Measurements from ENCODE around the gene HTR4. TPM values are rescaled to one million over a fixed set of nuclear protein-coding genes. Genes with fewer than 3 reads are reported as not detected.

Gene HTR4
- total RNA-seq, 2 experiments from 2014 or later = not detected

DNA sequence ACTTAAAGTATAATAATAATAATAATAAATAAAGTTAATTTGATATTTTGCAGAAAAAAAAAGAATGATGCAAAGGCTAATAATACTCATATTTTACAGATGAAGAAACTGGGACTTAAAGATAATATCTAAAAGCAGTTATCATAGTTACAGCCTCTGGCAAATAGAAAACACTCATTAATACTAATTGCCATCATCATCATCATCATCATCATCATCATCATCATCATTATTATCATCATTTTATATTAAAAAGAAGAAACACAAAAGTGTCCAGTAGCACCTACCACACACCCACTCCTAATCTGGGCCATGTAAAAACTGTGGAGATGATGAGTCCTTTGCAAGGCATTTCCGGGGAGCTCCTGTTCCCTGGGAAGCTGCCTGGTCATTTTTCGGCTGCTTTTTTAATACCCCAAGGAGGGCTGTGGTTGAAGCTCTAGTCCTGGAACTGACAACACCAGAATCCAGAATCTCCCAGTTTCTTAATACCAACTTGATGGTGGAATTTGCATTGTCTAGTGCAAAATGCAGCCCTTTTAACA is 70.8 kb downstream of the HTR4 start:
- H3K36me3 Mint-ChIP-seq (ENCODE audit: low read depth) = no peaks in the 10 kb centered on the region
- ChIA-PET CTCF (no interaction called here), POLR2A (no interaction called here)
- H3K27me3 Mint-ChIP-seq = no peaks in the 10 kb centered on the region
- H3K4me3 Mint-ChIP-seq = no peak overlapping the region
- DNase-seq (no peak), ATAC-seq (no peak)
- TF ChIP-seq, protein P1, sequence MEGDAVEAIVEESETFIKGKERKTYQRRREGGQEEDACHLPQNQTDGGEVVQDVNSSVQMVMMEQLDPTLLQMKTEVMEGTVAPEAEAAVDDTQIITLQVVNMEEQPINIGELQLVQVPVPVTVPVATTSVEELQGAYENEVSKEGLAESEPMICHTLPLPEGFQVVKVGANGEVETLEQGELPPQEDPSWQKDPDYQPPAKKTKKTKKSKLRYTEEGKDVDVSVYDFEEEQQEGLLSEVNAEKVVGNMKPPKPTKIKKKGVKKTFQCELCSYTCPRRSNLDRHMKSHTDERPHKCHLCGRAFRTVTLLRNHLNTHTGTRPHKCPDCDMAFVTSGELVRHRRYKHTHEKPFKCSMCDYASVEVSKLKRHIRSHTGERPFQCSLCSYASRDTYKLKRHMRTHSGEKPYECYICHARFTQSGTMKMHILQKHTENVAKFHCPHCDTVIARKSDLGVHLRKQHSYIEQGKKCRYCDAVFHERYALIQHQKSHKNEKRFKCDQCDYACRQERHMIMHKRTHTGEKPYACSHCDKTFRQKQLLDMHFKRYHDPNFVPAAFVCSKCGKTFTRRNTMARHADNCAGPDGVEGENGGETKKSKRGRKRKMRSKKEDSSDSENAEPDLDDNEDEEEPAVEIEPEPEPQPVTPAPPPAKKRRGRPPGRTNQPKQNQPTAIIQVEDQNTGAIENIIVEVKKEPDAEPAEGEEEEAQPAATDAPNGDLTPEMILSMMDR (IDR thresholded peaks at IDR 0.05) = no peak
- intact Hi-C loops (cut with micrococcal nuclease) = no loop called here
- H3K9me3 Mint-ChIP-seq = no peaks in the 10 kb centered on the region
- no peaks in the 10 kb centered on the region for H3K4me1 Mint-ChIP-seq (ENCODE audit: low read depth)
- no peak overlapping the region for H3K27ac Mint-ChIP-seq

DNA sequence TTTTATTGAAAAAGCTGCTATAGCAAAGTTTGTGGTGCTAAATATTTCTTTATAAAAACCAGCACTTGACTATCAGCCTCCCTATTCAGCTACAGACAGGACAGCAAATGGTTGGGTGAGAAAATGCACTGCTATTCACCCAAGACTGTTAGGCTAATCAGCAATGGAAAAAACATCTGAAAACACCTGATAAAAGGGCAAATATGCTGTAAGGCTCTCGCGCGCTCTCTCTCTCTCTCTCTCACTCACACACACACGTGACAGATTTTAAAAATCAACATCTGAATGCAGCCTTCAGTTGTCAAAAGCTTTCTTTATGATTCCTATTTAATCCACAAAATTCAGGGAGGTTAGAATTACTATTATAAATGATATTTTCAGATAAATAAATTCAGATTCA is 80.2 kb downstream of the HTR4 start:
- no peaks in the 10 kb centered on the region for H3K9me3 Mint-ChIP-seq
- ATAC-seq = no peak
- DNase-seq = no peak
- peaks cover 17% of the 10 kb centered on the region for H3K27me3 Mint-ChIP-seq
- H3K4me3 Mint-ChIP-seq = no peak overlapping the region
- TF ChIP-seq, protein P1 (IDR thresholded peaks at IDR 0.05) = no peak
- no peak overlapping the region for H3K27ac Mint-ChIP-seq
- ChIA-PET CTCF (interaction anchor here (1.1 kb wide), 1 partner anchor 156 kb away, joined by 3 read pairs; no protein-coding TSS in a partner anchor), POLR2A (no interaction called here)
- no peaks in the 10 kb centered on the region for H3K36me3 Mint-ChIP-seq (ENCODE audit: low read depth)
- H3K4me1 Mint-ChIP-seq (ENCODE audit: low read depth) = no peaks in the 10 kb centered on the region
- intact Hi-C loops (cut with micrococcal nuclease) = no loop called here

DNA sequence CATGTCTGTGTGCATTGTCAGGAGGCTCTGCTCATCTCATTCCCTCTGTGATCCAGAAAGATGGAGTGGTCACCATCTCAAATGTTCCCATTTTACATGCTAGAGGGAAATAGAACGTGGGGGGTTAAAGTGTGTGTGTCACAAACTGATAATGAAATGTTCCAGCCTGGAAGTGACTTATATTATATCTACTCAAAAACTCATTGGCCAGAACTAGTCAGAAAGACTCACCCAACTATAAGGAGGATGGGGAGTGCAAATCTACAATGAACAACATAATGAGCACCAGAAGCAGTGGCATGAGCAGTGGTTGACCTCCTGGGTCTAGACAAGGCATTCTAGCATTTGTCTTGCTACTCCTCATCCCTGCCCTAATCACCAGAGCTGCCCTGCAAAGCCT is 81.0 kb downstream of the HTR4 start:
- ATAC-seq = no peak
- TF ChIP-seq, protein P1 (IDR thresholded peaks at IDR 0.05) = no peak
- Mint-ChIP-seq H3K27ac (no peak overlapping the region), H3K9me3 (no peaks in the 10 kb centered on the region), H3K4me3 (no peak overlapping the region), H3K27me3 (peaks cover 17% of the 10 kb centered on the region), H3K36me3 (ENCODE audit: low read depth) (no peaks in the 10 kb centered on the region), H3K4me1 (ENCODE audit: low read depth) (no peaks in the 10 kb centered on the region)
- POLR2A ChIA-PET = no interaction called here
- intact Hi-C loops (cut with micrococcal nuclease) = no loop called here
- CTCF ChIA-PET = interaction anchor here (1.1 kb wide), 1 partner anchor 157 kb away, joined by 3 read pairs; no protein-coding TSS in a partner anchor
- DNase-seq = no peak

DNA sequence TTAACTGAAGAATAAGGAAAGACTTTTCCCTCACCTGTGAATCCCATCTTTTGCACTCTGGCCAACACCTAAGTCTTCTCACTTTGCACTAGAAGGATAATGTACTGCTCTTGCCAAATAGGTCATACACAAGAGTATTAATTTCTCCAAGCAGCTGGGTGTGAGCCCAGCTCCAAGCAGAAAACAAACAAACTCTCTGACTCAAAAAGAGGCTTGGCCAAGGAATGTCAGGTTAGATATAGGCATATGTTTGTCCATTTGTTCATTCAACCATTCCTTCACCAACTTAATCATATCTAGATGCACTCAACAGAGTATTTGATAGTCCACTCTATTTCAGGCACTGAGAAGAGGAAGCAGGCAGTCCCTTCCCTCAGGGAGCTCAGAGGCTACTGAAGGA is 84.4 kb downstream of the HTR4 start:
- POLR2A ChIA-PET = no interaction called here
- Mint-ChIP-seq H3K4me3 (no peak overlapping the region), H3K9me3 (no peaks in the 10 kb centered on the region), H3K27me3 (peaks cover 17% of the 10 kb centered on the region), H3K4me1 (ENCODE audit: low read depth) (no peaks in the 10 kb centered on the region), H3K36me3 (ENCODE audit: low read depth) (no peaks in the 10 kb centered on the region), H3K27ac (no peak overlapping the region)
- TF ChIP-seq, protein P1 (IDR thresholded peaks at IDR 0.05) = no peak
- CTCF ChIA-PET = interaction anchor here (0.7 to 0.8 kb wide), 2 partner anchors 126 to 161 kb away, joined by 3 read pairs; no protein-coding TSS in a partner anchor
- ATAC-seq = no peak
- no peak for DNase-seq
- intact Hi-C loops (cut with micrococcal nuclease) = no loop called here

DNA sequence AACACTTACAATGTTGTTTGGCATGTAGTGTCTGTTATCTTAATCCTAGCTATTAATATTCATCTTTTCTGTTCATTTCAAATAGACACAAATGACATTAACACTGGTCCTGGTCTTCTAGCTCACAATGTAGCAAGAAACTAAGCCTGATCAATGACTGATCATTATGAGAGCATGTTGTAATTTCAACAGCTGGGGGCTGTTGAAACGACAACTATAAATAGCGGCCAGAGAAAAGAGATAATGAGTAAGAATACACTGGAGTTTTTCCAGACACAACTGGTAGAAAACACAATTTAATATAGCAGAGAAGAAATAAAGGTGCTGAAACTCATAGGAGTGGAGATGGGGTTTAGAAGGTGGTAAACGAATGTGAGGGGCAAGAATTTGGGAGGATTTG is 89.2 kb downstream of the HTR4 start:
- ATAC-seq (no peak), DNase-seq (no peak)
- intact Hi-C loops (cut with micrococcal nuclease) = no loop called here
- no peaks in the 10 kb centered on the region for H3K36me3 Mint-ChIP-seq (ENCODE audit: low read depth)
- ChIA-PET POLR2A (interaction anchor here (0.6 kb wide), 1 partner anchor 324 kb away, joined by 3 read pairs; no protein-coding TSS in a partner anchor), CTCF (interaction anchor here (1.0 kb wide), 1 partner anchor 704 kb away, joined by 3 read pairs; no protein-coding TSS in a partner anchor)
- H3K4me1 Mint-ChIP-seq (ENCODE audit: low read depth) = no peaks in the 10 kb centered on the region
- H3K27me3 Mint-ChIP-seq = peaks cover 11% of the 10 kb centered on the region
- no peak overlapping the region for H3K27ac Mint-ChIP-seq
- no peaks in the 10 kb centered on the region for H3K9me3 Mint-ChIP-seq
- TF ChIP-seq, protein P1 (IDR thresholded peaks at IDR 0.05) = no peak
- H3K4me3 Mint-ChIP-seq = no peak overlapping the region

All from activated CD8-positive, alpha-beta T cell treated with anti-CD3 and anti-CD28 coated beads for 36 hours (primary cell).